BE2C (cell line): ENCODE measurements around the gene FSTL4.

Source experiments
- DNase-seq: peaks from one replicate; pipeline ENCODE4 v3.0.0-alpha.2; 2020
- H3K27me3 ChIP-seq: fragments of 250-450 bp; sonication (Bioruptor Pico); 2 replicates; pipeline ENCODE4 v1.5.1; 2020; ENCODE audit warnings: mild to moderate bottlenecking
- H3K36me3 ChIP-seq: fragments of 250-450 bp; sonication (Bioruptor Pico); 2 replicates; pipeline ENCODE4 v1.5.1; 2020; ENCODE audit warnings: mild to moderate bottlenecking
- H3K4me1 ChIP-seq: fragments of 250-450 bp; sonication (Bioruptor Pico); 2 replicates; pipeline ENCODE4 v1.5.1; 2020
- H3K4me3 ChIP-seq: 2 replicates; pipeline ENCODE4 v1.5.1; 2011; ENCODE audit warnings: low read depth, low read length
- H3K9me3 ChIP-seq: fragments of 250-450 bp; sonication (Bioruptor Pico); 2 replicates; pipeline ENCODE4 v1.5.1; 2020
- CTCF ChIP-seq: IDR thresholded peaks from 2 replicates; pipeline ENCODE4 v1.5.1; 2012; ENCODE audit warnings: mild to moderate bottlenecking, low read depth, low read length

Gene FSTL4

GRCh38 chr5:133433641-133434040 is 178.7 kb downstream of the FSTL4 start:
- TF ChIP-seq CTCF, result no peak
- no peaks in the 10 kb centered on the region for H3K4me1 ChIP-seq
- no peaks in the 10 kb centered on the region for H3K27me3 ChIP-seq
- no peak for DNase-seq
- no peaks in the 10 kb centered on the region for H3K36me3 ChIP-seq
- no peak overlapping the region for H3K4me3 ChIP-seq
- no peaks in the 10 kb centered on the region for H3K9me3 ChIP-seq

GRCh38 chr5:133432956-133433532 is 179.3 kb downstream of the FSTL4 start:
- H3K4me3 ChIP-seq, result no peak overlapping the region
- no peaks in the 10 kb centered on the region for H3K4me1 ChIP-seq
- no peaks in the 10 kb centered on the region for H3K27me3 ChIP-seq
- H3K36me3 ChIP-seq, result no peaks in the 10 kb centered on the region
- no peak for DNase-seq
- no peak for TF ChIP-seq CTCF
- H3K9me3 ChIP-seq, result no peaks in the 10 kb centered on the region

GRCh38 chr5:133431326-133431865 is 180.9 kb downstream of the FSTL4 start:
- H3K27me3 ChIP-seq, result no peaks in the 10 kb centered on the region
- TF ChIP-seq CTCF, result no peak
- no peak for DNase-seq

GRCh38 chr5:133430095-133430494 is 182.2 kb downstream of the FSTL4 start:
- H3K4me1 ChIP-seq, result no peaks in the 10 kb centered on the region
- H3K4me3 ChIP-seq, result no peak overlapping the region
- no peak for DNase-seq
- H3K9me3 ChIP-seq, result no peaks in the 10 kb centered on the region
- no peaks in the 10 kb centered on the region for H3K36me3 ChIP-seq
- H3K27me3 ChIP-seq, result no peaks in the 10 kb centered on the region
- no peak for TF ChIP-seq CTCF

More at GRCh38 chr5:133431326-133431865, 180.9 kb downstream of the FSTL4 start:
- no peaks in the 10 kb centered on the region for H3K4me1 ChIP-seq
- no peaks in the 10 kb centered on the region for H3K36me3 ChIP-seq
- H3K9me3 ChIP-seq, result no peaks in the 10 kb centered on the region
- no peak overlapping the region for H3K4me3 ChIP-seq

- no peak for TF ChIP-seq CTCF
- Histone ChIP-seq H3K36me3 (no peaks in the 10 kb centered on the region), H3K4me1 (no peaks in the 10 kb centered on the region), H3K4me3 (no peak overlapping the region), H3K9me3 (no peaks in the 10 kb centered on the region), H3K27me3 (no peaks in the 10 kb centered on the region)
- no peak for DNase-seq
These were observed 183.3 kb downstream of the FSTL4 start for GRCh38 chr5:133429046-133429445.

- DNase-seq, result no peak
- H3K9me3 ChIP-seq, result no peaks in the 10 kb centered on the region
- no peaks in the 10 kb centered on the region for H3K36me3 ChIP-seq
- no peaks in the 10 kb centered on the region for H3K27me3 ChIP-seq
- H3K4me3 ChIP-seq, result no peak overlapping the region
- no peak for TF ChIP-seq CTCF
- no peaks in the 10 kb centered on the region for H3K4me1 ChIP-seq
These were observed 184.2 kb downstream of the FSTL4 start for GRCh38 chr5:133428072-133428660.
